Measurements from ENCODE around the gene KLF1. TPM values are rescaled to one million over a fixed set of nuclear protein-coding genes. Genes with fewer than 3 reads are reported as not detected.
A peak's percentile ranks its signal among the peaks of the same experiment; 100 is the strongest.

Gene KLF1
- total and polyA plus RNA-seq, 2 of the 13 experiments (the other 11 are each of a cell fraction or from before 2014, with no cell fraction given): not detected

GRCh38 chr19:12886651-12886968, 391 bp downstream of the KLF1 start:
- no peak overlapping the region for H3K4me3 ChIP-seq (replicated peaks in 1 of 3; ENCODE audit: insufficient read depth in 1 of 3, low read depth in 2 of 3, low read length in 3 of 3)
- H3K4me2 ChIP-seq (ENCODE audit: low read depth, low read length): peak overlapping the region; percentile 22; the same call in 1 of the 2 replicates
- H2AFZ ChIP-seq (ENCODE audit: low read length): no peak overlapping the region
- peaks cover 0 to 18% of the 10 kb centered on the region in 2 experiments; a peak in 3 of 5 replicates for H3K27me3 ChIP-seq (ENCODE audit: control insufficient read depth in 1 of 2, insufficient read depth in 2 of 2, low read length in 2 of 2)
- no peaks in the 10 kb centered on the region for H3K36me3 ChIP-seq (replicated peaks in 1 of 2; ENCODE audit: control insufficient read depth in 1 of 2, insufficient read depth in 2 of 2, low read length in 2 of 2)
- intact Hi-C loops (cut with micrococcal nuclease; ENCODE audit: unreplicated experiment): no loop called here
- FAIRE-seq (no peak), DNase-seq (ENCODE audit: low spot score) (no peak), ATAC-seq (no peak)
- POLR2A ChIA-PET: no interaction called here
- whole genome bisulfite sequencing (ENCODE audit: low lambda C conversion rate): 54% methylated on average over 5 of the region's 5 CpGs
- in situ Hi-C loops (cut with HindIII; ENCODE audit: extremely low pct_ligation_motif_present, low pct_unique_long_range_greater_than_20kb): no loop called here
- peaks cover 45% of the 10 kb centered on the region for H3K4me1 ChIP-seq (ENCODE audit: insufficient read depth, low read length)
- no peaks in the 10 kb centered on the region for H4K20me1 ChIP-seq (ENCODE audit: insufficient read depth, low read length)
- TF ChIP-seq ZNF609 (CRISPR knock-in tag; IDR thresholded peaks at IDR 0.05; ENCODE audit: borderline replicate concordance): no peak
- no peak for TF ChIP-seq SIX4 (CRISPR knock-in tag; IDR thresholded peaks at IDR 0.05)
- TF ChIP-seq ARID2 (CRISPR knock-in tag; IDR thresholded peaks at IDR 0.05; ENCODE audit: borderline replicate concordance): no peak
- TF ChIP-seq ZNF317 (CRISPR knock-in tag; IDR thresholded peaks at IDR 0.05): no peak
- TF ChIP-seq ZUFSP (CRISPR knock-in tag; IDR thresholded peaks at IDR 0.05; ENCODE audit: borderline replicate concordance): no peak
- TF ChIP-seq ZNF354B (CRISPR knock-in tag; IDR thresholded peaks at IDR 0.05): no peak
- no peak for TF ChIP-seq YEATS2 (CRISPR knock-in tag; IDR thresholded peaks at IDR 0.05; ENCODE audit: borderline replicate concordance)
- TF ChIP-seq ZNF510 (CRISPR knock-in tag; IDR thresholded peaks at IDR 0.05; ENCODE audit: low read depth): no peak
- TF ChIP-seq ZNF619 (CRISPR knock-in tag; IDR thresholded peaks at IDR 0.05): no peak
- BruUV-seq (replicated peaks): no TSS peak
- no peak overlapping the region for H3K27ac ChIP-seq (ENCODE audit: extremely low read length, insufficient read depth, low read length)
- H3K9ac ChIP-seq (ENCODE audit: insufficient read depth, low read depth, low read length): no peak overlapping the region
- H3K9me3 ChIP-seq (ENCODE audit: low read length): peaks cover 13% of the 10 kb centered on the region
- peaks cover 5% of the 10 kb centered on the region for H3K79me2 ChIP-seq (ENCODE audit: insufficient read depth, low read length)
- CTCF ChIA-PET (ENCODE audit: low intra/inter-chr PET ratio, low total read pairs): interaction anchor here (1.9 kb wide), 1 partner anchor 79 kb away, joined by 10 read pairs; no protein-coding TSS in a partner anchor
